Measurements from ENCODE around the gene PEPD.

PEPD gene

DNA sequence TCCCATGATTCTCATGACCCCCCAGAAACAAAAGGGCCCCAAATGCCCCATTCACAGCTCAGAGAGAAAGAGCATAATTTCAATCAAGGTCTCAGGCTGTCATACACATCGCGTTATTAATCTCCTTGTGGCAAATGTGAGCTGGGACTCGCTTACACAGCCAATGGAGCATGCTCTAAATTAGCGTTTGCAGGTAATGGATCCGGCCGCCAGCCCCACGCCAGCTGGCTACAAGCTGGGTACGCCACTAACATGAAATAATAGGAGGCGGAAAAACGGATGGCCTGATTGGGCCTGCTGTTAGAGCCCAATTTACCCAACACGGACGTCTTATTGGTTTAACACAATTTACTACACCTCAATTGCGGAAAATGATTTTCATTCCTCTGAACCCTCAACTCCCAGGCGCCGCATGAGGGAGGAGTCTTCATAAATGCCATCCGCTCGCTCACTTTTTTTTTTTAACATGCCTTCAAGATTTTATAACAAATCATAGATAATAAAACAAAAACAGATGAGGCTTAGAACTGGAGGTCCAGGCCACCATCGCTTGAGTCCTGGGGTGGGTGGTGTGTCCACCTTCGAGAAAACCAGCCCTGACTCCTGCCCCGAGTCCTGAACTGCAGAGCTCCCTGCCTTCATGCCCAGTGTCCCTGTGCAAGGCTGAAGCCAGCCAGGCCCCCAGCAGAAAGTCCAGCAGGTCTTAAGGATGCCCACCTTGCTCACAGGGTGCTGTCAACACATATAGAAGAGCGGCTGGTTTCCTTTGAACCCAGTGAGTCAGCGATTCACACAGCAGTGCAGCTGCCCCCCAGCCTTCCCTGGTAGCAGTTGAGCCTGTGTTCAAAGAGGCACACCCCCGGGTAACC is 62.1 kb downstream of the PEPD start:
- H3K36me3 Mint-ChIP-seq (ENCODE audit: insufficient read depth) = no peaks in the 10 kb centered on the region
- no peaks in the 10 kb centered on the region for H3K9me3 Mint-ChIP-seq
- no peak overlapping the region for H3K27ac Mint-ChIP-seq
- no peaks in the 10 kb centered on the region for H3K27me3 Mint-ChIP-seq
- H3K4me1 Mint-ChIP-seq (ENCODE audit: low read depth in 2 of 2) = peaks cover 0 to 3% of the 10 kb centered on the region in 2 donors
- H3K4me3 Mint-ChIP-seq = no peak overlapping the region
- ATAC-seq (replicated peaks) (no peak), DNase-seq (no peak)

DNA sequence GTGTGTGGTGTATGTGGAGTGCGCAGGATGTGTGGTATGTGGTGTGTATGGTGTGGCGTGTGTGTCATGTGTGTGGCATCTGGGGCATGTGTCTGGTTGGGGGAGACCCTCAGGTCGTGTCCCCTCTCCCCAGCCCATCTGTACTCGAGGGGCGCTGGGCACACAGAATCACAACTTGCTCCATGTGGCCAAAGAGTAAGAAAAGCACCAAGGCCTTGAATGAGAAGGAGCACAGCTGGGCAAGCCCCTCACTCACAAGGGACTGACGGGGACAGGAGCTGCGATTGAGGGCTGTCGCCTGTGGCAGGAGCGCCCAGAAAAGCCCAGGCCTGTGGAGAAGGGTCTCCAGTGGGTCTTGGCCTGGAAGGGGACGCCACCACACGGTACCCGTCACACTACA is 62.8 kb downstream of the PEPD start:
- Mint-ChIP-seq H3K4me3 (no peak overlapping the region), H3K27ac (no peak overlapping the region), H3K36me3 (ENCODE audit: insufficient read depth) (no peaks in the 10 kb centered on the region), H3K9me3 (no peaks in the 10 kb centered on the region), H3K27me3 (no peaks in the 10 kb centered on the region), H3K4me1 (ENCODE audit: low read depth in 2 of 2) (peaks cover 0 to 3% of the 10 kb centered on the region in 2 donors)
- DNase-seq = no peak
- ATAC-seq (replicated peaks) = no peak

DNA sequence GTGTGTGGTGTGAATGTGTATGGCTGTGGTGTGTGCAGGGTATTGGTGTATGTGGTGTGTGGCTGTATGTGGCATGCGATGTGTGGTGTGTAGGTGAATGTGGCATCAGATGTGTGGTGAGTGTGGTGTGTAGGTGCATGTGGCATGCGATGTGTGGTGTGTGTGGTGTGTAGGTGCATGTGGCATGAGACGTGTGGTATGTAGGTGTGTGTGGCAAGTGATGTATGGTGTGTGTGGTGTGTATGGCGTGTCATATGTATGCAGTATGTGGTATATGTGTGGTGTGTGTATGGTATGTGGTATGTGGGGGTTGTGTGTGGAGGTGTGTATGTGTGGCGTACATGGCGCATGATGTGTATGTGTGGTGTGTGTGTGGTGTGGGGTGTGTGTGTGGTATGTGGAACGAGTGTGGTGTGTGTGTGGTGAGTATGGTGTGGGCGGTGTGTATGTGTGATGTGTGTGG is 63.4 kb downstream of the PEPD start:
- Mint-ChIP-seq H3K4me3 (no peak overlapping the region), H3K9me3 (no peaks in the 10 kb centered on the region), H3K27me3 (no peaks in the 10 kb centered on the region), H3K4me1 (ENCODE audit: low read depth in 2 of 2) (peaks cover 0 to 3% of the 10 kb centered on the region in 2 donors), H3K36me3 (ENCODE audit: insufficient read depth) (no peaks in the 10 kb centered on the region), H3K27ac (no peak overlapping the region)
- DNase-seq (no peak), ATAC-seq (replicated peaks) (no peak)

- no peak overlapping the region for H3K27ac Mint-ChIP-seq
- no peaks in the 10 kb centered on the region for H3K9me3 Mint-ChIP-seq
- no peak for ATAC-seq (replicated peaks)
- H3K27me3 Mint-ChIP-seq = no peaks in the 10 kb centered on the region
- peaks cover 0 to 3% of the 10 kb centered on the region in 2 donors for H3K4me1 Mint-ChIP-seq (ENCODE audit: low read depth in 2 of 2)
- H3K36me3 Mint-ChIP-seq (ENCODE audit: insufficient read depth) = no peaks in the 10 kb centered on the region
- no peak for DNase-seq
- no peak overlapping the region for H3K4me3 Mint-ChIP-seq
Measured at GRCh38 chr19:33456845-33457220, 64.8 kb downstream of the PEPD start.

GRCh38 chr19:33456076-33456844 is 65.3 kb downstream of the PEPD start:
- Mint-ChIP-seq H3K4me1 (ENCODE audit: low read depth in 2 of 2) (peaks cover 0 to 3% of the 10 kb centered on the region in 2 donors), H3K9me3 (no peaks in the 10 kb centered on the region), H3K36me3 (ENCODE audit: insufficient read depth) (no peaks in the 10 kb centered on the region), H3K27ac (peak overlapping the region in 1 of 2 donors; percentile 6), H3K4me3 (no peak overlapping the region), H3K27me3 (no peaks in the 10 kb centered on the region)
- DNase-seq = no peak
- no peak for ATAC-seq (replicated peaks)

DNA sequence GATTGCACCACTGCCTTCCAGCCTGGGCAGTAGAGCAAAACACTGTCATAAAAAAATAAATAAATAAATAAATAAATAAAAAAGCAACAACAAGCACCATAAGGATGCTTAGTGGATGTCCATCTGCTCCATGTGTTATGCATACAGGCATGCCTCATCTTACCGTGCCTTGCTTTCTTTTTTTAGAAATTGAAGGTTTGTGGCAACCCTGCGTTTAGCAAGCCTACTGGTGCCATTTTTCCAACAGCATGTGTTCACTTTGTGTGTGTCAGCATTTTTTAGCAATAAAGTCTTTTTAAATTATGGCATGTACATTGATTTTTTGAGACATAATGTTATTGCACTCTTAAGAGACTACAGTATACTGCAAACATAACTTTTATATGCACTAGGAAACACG is 68.3 kb downstream of the PEPD start:
- H3K36me3 Mint-ChIP-seq (ENCODE audit: insufficient read depth) = peaks cover 10% of the 10 kb centered on the region
- no peak for DNase-seq
- H3K4me3 Mint-ChIP-seq = no peak overlapping the region
- H3K27ac Mint-ChIP-seq = no peak overlapping the region
- no peak for ATAC-seq (replicated peaks)
- H3K9me3 Mint-ChIP-seq = no peaks in the 10 kb centered on the region
- H3K4me1 Mint-ChIP-seq (ENCODE audit: low read depth in 2 of 2) = peaks cover 0 to 1% of the 10 kb centered on the region in 2 donors
- no peaks in the 10 kb centered on the region for H3K27me3 Mint-ChIP-seq

- DNase-seq (no peak), ATAC-seq (replicated peaks) (no peak)
- no peak overlapping the region for H3K27ac Mint-ChIP-seq
- peaks cover 10% of the 10 kb centered on the region for H3K36me3 Mint-ChIP-seq (ENCODE audit: insufficient read depth)
- no peaks in the 10 kb centered on the region for H3K27me3 Mint-ChIP-seq
- H3K4me1 Mint-ChIP-seq (ENCODE audit: low read depth in 2 of 2) = peaks cover 0 to 1% of the 10 kb centered on the region in 2 donors
- H3K4me3 Mint-ChIP-seq = no peak overlapping the region
- H3K9me3 Mint-ChIP-seq = no peaks in the 10 kb centered on the region
Measured at GRCh38 chr19:33450689-33451088, 70.9 kb downstream of the PEPD start.

GRCh38 chr19:33449799-33450198 is 71.8 kb downstream of the PEPD start:
- Mint-ChIP-seq H3K27me3 (no peaks in the 10 kb centered on the region), H3K27ac (no peak overlapping the region), H3K4me3 (no peak overlapping the region), H3K4me1 (ENCODE audit: low read depth in 2 of 2) (peaks cover 0 to 1% of the 10 kb centered on the region in 2 donors), H3K9me3 (no peaks in the 10 kb centered on the region), H3K36me3 (ENCODE audit: insufficient read depth) (peaks cover 10% of the 10 kb centered on the region)
- no peak for DNase-seq
- ATAC-seq (replicated peaks) = no peak

DNA sequence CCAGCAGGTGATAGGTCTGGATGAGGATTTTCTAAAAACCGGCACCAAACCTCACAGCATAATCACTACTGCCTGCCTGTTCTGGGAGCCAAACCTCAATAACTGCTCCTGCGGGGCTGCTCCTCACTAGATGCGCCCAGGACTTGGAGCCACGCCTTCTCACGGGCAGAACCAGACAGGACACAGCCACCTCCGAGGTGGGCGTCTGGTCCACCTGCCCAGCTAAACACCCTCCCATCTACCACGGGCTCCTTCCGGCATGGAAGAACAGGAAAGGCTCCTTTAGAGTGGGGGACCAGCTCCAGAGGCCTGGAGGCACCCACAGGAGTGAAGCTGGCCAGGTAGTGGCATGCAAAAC is 73.5 kb downstream of the PEPD start:
- Mint-ChIP-seq H3K27me3 (no peaks in the 10 kb centered on the region), H3K9me3 (no peaks in the 10 kb centered on the region), H3K4me3 (no peak overlapping the region), H3K27ac (no peak overlapping the region), H3K4me1 (ENCODE audit: low read depth in 2 of 2) (peaks cover 0 to 1% of the 10 kb centered on the region in 2 donors), H3K36me3 (ENCODE audit: insufficient read depth) (peaks cover 10% of the 10 kb centered on the region)
- no peak for ATAC-seq (replicated peaks)
- no peak for DNase-seq

DNA sequence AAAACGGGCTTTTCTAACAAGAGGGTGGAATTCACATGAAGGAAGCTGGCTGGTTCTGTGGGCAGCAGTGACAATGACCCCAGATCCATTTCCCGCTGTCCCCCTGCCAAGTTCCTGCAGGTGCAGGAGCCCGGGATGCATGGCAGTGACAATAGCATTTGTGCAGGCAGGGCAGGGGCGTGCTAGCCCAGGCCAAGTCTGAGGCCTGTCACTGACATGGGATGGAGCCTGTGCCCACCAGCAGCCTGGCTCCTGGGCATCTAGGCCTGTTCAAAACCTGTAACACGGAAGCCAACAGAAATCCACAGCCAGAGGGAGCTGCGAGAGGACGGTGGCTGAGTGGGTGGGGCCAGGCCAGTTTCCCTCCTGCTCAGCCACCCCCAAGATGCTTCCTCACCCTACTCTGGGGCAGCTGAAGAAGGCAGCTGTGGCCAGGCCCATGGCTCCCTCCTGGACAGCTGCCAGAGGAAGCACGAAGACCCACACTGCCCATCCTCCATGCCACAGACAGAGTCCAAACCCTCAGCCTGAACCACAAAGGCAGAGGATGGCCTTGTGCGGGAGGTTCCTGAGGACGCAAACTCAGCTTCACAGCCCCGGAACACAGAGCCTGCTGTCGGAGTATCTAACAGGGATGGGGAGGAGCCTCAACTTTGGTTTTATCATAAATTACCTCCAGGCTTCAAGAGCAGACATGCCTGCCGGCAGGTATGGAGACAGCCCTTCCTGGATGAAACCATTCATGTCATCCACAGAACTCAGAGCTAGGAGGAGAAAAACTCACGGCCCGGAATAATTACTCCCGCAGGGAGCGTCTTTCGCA is 74.0 kb downstream of the PEPD start:
- no peak for ATAC-seq (replicated peaks)
- Mint-ChIP-seq H3K36me3 (ENCODE audit: insufficient read depth) (peaks cover 10% of the 10 kb centered on the region), H3K27ac (no peak overlapping the region), H3K9me3 (no peaks in the 10 kb centered on the region), H3K4me3 (no peak overlapping the region), H3K27me3 (no peaks in the 10 kb centered on the region), H3K4me1 (ENCODE audit: low read depth in 2 of 2) (peaks cover 0 to 1% of the 10 kb centered on the region in 2 donors)
- DNase-seq = no peak

- peaks cover 3% of the 10 kb centered on the region in 2 donors for H3K4me1 Mint-ChIP-seq (ENCODE audit: low read depth in 2 of 2)
- H3K27ac Mint-ChIP-seq = no peak overlapping the region
- H3K27me3 Mint-ChIP-seq = no peaks in the 10 kb centered on the region
- H3K36me3 Mint-ChIP-seq (ENCODE audit: insufficient read depth) = peaks cover 10% of the 10 kb centered on the region
- ATAC-seq (replicated peaks) (no peak), DNase-seq (no peak)
- H3K4me3 Mint-ChIP-seq = no peak overlapping the region
- H3K9me3 Mint-ChIP-seq = no peaks in the 10 kb centered on the region
Measured at GRCh38 chr19:33446330-33447293, 75.0 kb downstream of the PEPD start.

DNA sequence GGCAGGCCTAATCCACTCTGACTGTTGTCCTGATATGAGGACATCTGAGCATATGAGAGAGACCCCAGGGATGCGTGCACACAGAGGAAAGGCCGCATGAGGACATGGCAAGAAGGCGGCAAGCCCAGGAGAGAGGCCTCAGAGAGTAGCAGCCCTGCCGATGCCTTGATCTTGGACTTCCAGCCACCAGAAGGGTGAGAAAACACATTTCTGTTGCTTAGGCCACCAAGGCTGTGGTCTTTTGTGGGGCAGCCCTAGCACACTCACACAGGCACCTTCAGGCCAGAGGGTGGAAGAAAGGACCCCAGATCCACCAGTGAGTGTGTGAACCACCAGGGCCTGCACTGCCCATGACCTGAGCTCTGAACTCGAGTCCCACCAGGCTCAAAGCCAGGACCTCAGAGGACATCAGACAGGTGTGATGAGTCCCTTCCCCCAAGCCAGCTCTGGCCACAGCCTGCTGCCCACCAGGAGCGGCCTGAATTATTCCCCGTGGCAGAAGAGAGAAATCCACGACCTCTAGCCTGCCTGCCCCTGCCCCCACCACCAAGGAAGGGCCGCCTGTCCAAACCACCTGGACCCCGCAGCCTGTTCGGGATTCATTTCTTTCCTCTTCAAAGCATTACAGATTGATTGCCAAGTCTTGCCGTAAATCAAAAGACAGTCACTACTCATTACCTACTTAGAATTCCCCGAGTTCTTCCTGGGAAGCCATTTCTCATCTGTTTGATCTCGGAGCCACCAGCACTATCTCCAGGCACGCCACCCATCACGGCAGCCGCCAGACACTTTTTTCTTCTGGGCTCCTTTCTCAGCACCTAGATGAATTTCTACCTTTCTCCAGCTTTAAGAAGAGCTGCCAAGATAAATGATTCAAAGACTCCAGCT is 75.9 kb downstream of the PEPD start:
- Mint-ChIP-seq H3K9me3 (no peaks in the 10 kb centered on the region), H3K36me3 (ENCODE audit: insufficient read depth) (peaks cover 11% of the 10 kb centered on the region), H3K27ac (no peak overlapping the region)

More for the DNA sequence above, 75.9 kb downstream of the PEPD start:
- no peaks in the 10 kb centered on the region for H3K27me3 Mint-ChIP-seq
- H3K4me1 Mint-ChIP-seq (ENCODE audit: low read depth in 2 of 2) = peaks cover 5 to 9% of the 10 kb centered on the region in 2 donors
- no peak overlapping the region for H3K4me3 Mint-ChIP-seq
- DNase-seq (no peak), ATAC-seq (replicated peaks) (no peak)
